ENCODE data around the gene PPP1R14C. TPM values are rescaled to one million over a fixed set of nuclear protein-coding genes. Genes with fewer than 3 reads are reported as not detected.
"Not testable (repeated sequence)": the region's sequence is repeated elsewhere in the genome, so short reads cannot be mapped to it uniquely, and the experiment has no call there.

Gene PPP1R14C
- total and polyA plus RNA-seq, 2 experiments from 2014 or later = 106 to 190 TPM

- Histone ChIP-seq H3K36me3 (no peaks in the 10 kb centered on the region), H3K27me3 (peaks cover 20% of the 10 kb centered on the region), H3K4me3 (no peak overlapping the region), H3K4me1 (ENCODE audit: low read depth) (peaks cover 6% of the 10 kb centered on the region), H3K9me3 (ENCODE audit: low read depth) (no peaks in the 10 kb centered on the region), H3K27ac (no peak overlapping the region)
- no peak for TF ChIP-seq CTCF (IDR thresholded peaks at IDR 0.05; ENCODE audit: low read depth, low read length)
- no peak for DNase-seq (ENCODE audit: low read depth in 1 of 2, low spot score in 1 of 2)
Measured at GRCh38 chr6:150126641-150127291, 16.1 kb upstream of the PPP1R14C start.

- Histone ChIP-seq H3K27me3 (peaks cover 16% of the 10 kb centered on the region), H3K27ac (no peak overlapping the region), H3K36me3 (no peaks in the 10 kb centered on the region), H3K4me3 (no peak overlapping the region), H3K9me3 (ENCODE audit: low read depth) (no peaks in the 10 kb centered on the region), H3K4me1 (ENCODE audit: low read depth) (peaks cover 6% of the 10 kb centered on the region)
- no peak for TF ChIP-seq CTCF (IDR thresholded peaks at IDR 0.05; ENCODE audit: low read depth, low read length)
- peak in 1 of 2 donors; percentile 75 for DNase-seq (ENCODE audit: low read depth in 1 of 2, low spot score in 1 of 2)
Measured at GRCh38 chr6:150128425-150128824, 14.4 kb upstream of the PPP1R14C start.

GRCh38 chr6:150129616-150130505, 13.0 kb upstream of the PPP1R14C start:
- peaks cover 6% of the 10 kb centered on the region for H3K4me1 ChIP-seq (ENCODE audit: low read depth)
- no peak for TF ChIP-seq CTCF (IDR thresholded peaks at IDR 0.05; ENCODE audit: low read depth, low read length)
- DNase-seq (ENCODE audit: low read depth in 1 of 2, low spot score in 1 of 2) = no peak
- no peaks in the 10 kb centered on the region for H3K36me3 ChIP-seq
- no peak overlapping the region for H3K4me3 ChIP-seq
- H3K9me3 ChIP-seq (ENCODE audit: low read depth) = no peaks in the 10 kb centered on the region
- peaks cover 13% of the 10 kb centered on the region for H3K27me3 ChIP-seq
- no peak overlapping the region for H3K27ac ChIP-seq

GRCh38 chr6:150133686-150134085, 9.2 kb upstream of the PPP1R14C start:
- no peak for TF ChIP-seq CTCF (IDR thresholded peaks at IDR 0.05; ENCODE audit: low read depth, low read length)
- DNase-seq (ENCODE audit: low read depth in 1 of 2, low spot score in 1 of 2) = no peak
- peaks cover under 1% of the 10 kb centered on the region for H3K4me1 ChIP-seq (ENCODE audit: low read depth)
- peaks cover 10% of the 10 kb centered on the region for H3K27me3 ChIP-seq
- no peaks in the 10 kb centered on the region for H3K9me3 ChIP-seq (ENCODE audit: low read depth)
- no peaks in the 10 kb centered on the region for H3K36me3 ChIP-seq
- H3K27ac ChIP-seq = no peak overlapping the region
- H3K4me3 ChIP-seq = no peak overlapping the region

- Histone ChIP-seq H3K4me1 (ENCODE audit: low read depth) (no peaks in the 10 kb centered on the region), H3K9me3 (ENCODE audit: low read depth) (no peaks in the 10 kb centered on the region), H3K27me3 (peaks cover 10% of the 10 kb centered on the region), H3K4me3 (no peak overlapping the region), H3K36me3 (no peaks in the 10 kb centered on the region), H3K27ac (no peak overlapping the region)
- TF ChIP-seq CTCF (IDR thresholded peaks at IDR 0.05; ENCODE audit: low read depth, low read length) = no peak
- DNase-seq (ENCODE audit: low read depth in 1 of 2, low spot score in 1 of 2) = no peak
Measured at GRCh38 chr6:150134280-150134920, 8.4 kb upstream of the PPP1R14C start.

- not testable (repeated sequence) for DNase-seq (ENCODE audit: low read depth in 1 of 2, low spot score in 1 of 2); H3K4me1 ChIP-seq (ENCODE audit: low read depth); H3K9me3 ChIP-seq (ENCODE audit: low read depth); H3K4me3 ChIP-seq; H3K27ac ChIP-seq; H3K36me3 ChIP-seq
- H3K27me3 ChIP-seq = peaks cover 34% of the 10 kb centered on the region
Measured at GRCh38 chr6:150137711-150138110, 5.1 kb upstream of the PPP1R14C start.

Measured in cardiac muscle cell (in vitro differentiated cells and primary cell).